Heart right ventricle (tissue), 16 donors: ENCODE data around the gene NHSL2. TPM values are rescaled to one million over a fixed set of nuclear protein-coding genes. Genes with fewer than 3 reads are reported as not detected.
A peak's percentile ranks its signal among the peaks of the same experiment; 100 is the strongest.

ENCODE experiments used
- ATAC-seq, 8 donors: fragments of 200-7000 bp; cut with Tn5 transposase; one replicate each; pipeline ENCODE4 v1.9.1; 2020; ENCODE audit warnings: mild to moderate bottlenecking in 8 of 8, moderate library complexity in 8 of 8, moderate number of reproducible peaks in 1 of 8
- DNase-seq, 2 donors: peaks; one replicate each; pipeline ENCODE4 v3.0.0-alpha.2; 2020
- H3K27ac ChIP-seq, 10 donors: fragments of 200-600 bp; sonication (generic) in 2 of 10; one replicate each; pipeline versions ENCODE4 v1.5.0 to v1.8.0; 2020 to 2022; ENCODE audit warnings: mild to moderate bottlenecking in 3 of 10
- H3K27me3 ChIP-seq, 7 donors: fragments of 200-600 bp; one replicate each; pipeline ENCODE4 v1.8.0; 2021 to 2022; ENCODE audit warnings: mild to moderate bottlenecking in 2 of 7
- H3K36me3 ChIP-seq, 9 donors: fragments of 200-600 bp; sonication (generic) in 1 of 9; one replicate each; pipeline versions ENCODE4 v1.5.0 to v1.8.0; 2020 to 2022; ENCODE audit warnings: mild to moderate bottlenecking in 2 of 9
- H3K4me1 ChIP-seq, 9 donors: fragments of 200-600 bp; sonication (generic) in 1 of 9; one replicate each; pipeline versions ENCODE4 v1.5.0 to v1.8.0; 2020 to 2022; ENCODE audit warnings: mild to moderate bottlenecking in 4 of 9
- H3K4me3 ChIP-seq, 10 donors: fragments of 200-600 bp; sonication (generic) in 2 of 10; one replicate each; pipeline versions ENCODE4 v1.5.0 to v1.8.0; 2020 to 2022; ENCODE audit warnings: mild to moderate bottlenecking in 7 of 10, moderate library complexity in 2 of 10
- H3K9me3 ChIP-seq, 11 donors: fragments of 200-600 bp in 10 of 11; sonication (generic) in 2 of 11; one replicate each; pipeline versions ENCODE4 v1.5.0 to v1.8.0; 2013 to 2022; ENCODE audit warnings: mild to moderate bottlenecking in 2 of 11, control low read depth in 1 of 11, moderate library complexity in 1 of 11
- CTCF ChIP-seq, 9 donors: fragments of 200-600 bp; sonication (generic) in 2 of 9; IDR thresholded peaks; one replicate each; pipeline versions ENCODE4 v1.5.0 to v1.8.0; 2021 to 2022; ENCODE audit warnings: antibody characterized with exemption in 9 of 9, mild to moderate bottlenecking in 5 of 9, moderate library complexity in 1 of 9
- WGBS, 2 donors: extraction: QIAGEN DNeasy Blood & Tissue Kit; methylation state at CpG; one replicate each; pipeline ENCODE4 v1.1.7; 2013; ENCODE audit warnings: inconsistent platforms in 1 of 2; 5-methylcytosine and 5-hydroxymethylcytosine counted together
- intact Hi-C, 10 donors: fragments of 100-400 bp; cut with DNase I; formaldehyde crosslinking; loops; one replicate each; pipeline versions ENCODE4 v1.11.1 to v1.14.2; 2022
- polyA plus RNA-seq, 2 donors: library from polyadenylated mRNA; stranded (reverse); fragments of 200-250 nt; gene quantifications; one replicate each; pipeline ENCODE4 v1.2.3, GENCODE V29; 2013
- total RNA-seq, 10 donors: library from RNA; stranded (reverse); fragmentation: NEBNext Ultra II Directional in 3 of 10; extraction: Animal tissue kit (Norgen Biotek cat#: 25700) in 3 of 10; gene quantifications; one replicate each; pipeline versions ENCODE4 v1.2.1 to v1.2.4, GENCODE V29; 2021 to 2023
- donor health status: Arrhythmogenic right ventricular cardiomyopathy.
- donor health status: ischemic (EF 13 %, LVEDD 7.1; RV severe dilation, severe dysfunction).
- donor health status: healthy with polysubstance abuse.
- donor health status: DM: no; HTN: yes; CAD: no.
- donor health status: DM: no; HTN: no; CAD: no.
- donor health status: ischemic (EF 25% LVEDD 6.9; RV normal size, moderate dysfunction).
- donor health status: ischemic (EF 25% LVEDD 5.7; RV mildly dilated, moderate dysfunction).
- donor health status: healthy.
- donor health status: DM: yes; HTN: yes; CAD: no.
- donor health status: Ischemic cardiomyopathy.
- donor health status: ischemic (EF 35%, LVEDD 5.7; RV mildly dilated, moderate dysfunction).
- donor health status: nonischemic (EF 11% LVEDD 7.7; RV severe dilation, severe dysfunction).
- donor health status: DM: yes; HTN: yes; CAD: no.
- donor health status: PGD.
- donor health status: ischemic (EF 29% LVEDD 5.4; RV normal size, mild dysfunction).
- donor health status: nonischemic (EF 23%, LVEDD 6.1; RV moderate dilation, normal function).

Gene NHSL2
- total and polyA plus RNA-seq, 12 donors: 0.86 to 8.4 (median 6.2) TPM

- WGBS, 2 donors: 85 to 98% methylated on average over 3 of the region's 3 CpGs
- ATAC-seq (no peak), DNase-seq (no peak)
- no peaks in the 10 kb centered on the region for H3K36me3 ChIP-seq
- peaks cover 0 to 35% (median 0%) of the 10 kb centered on the region in 7 donors for H3K27me3 ChIP-seq
- H3K27ac ChIP-seq: no peak overlapping the region
- no peak overlapping the region for H3K4me3 ChIP-seq
- no peak for TF ChIP-seq CTCF (IDR thresholded peaks at IDR 0.05)
- intact Hi-C loops: loop anchor here in 3 of 10 donors (5.0 kb wide), 2 partner anchors 84 to 131 kb away; partner anchors contain the start of gene NHSL2 (in 1 of the 3)
- H3K4me1 ChIP-seq: peaks cover 0 to 7% (median 0%) of the 10 kb centered on the region in 9 donors
- H3K9me3 ChIP-seq: no peaks in the 10 kb centered on the region
Measured at GRCh38 chrX:71996136-71996535, 85.5 kb downstream of the NHSL2 start.

GRCh38 chrX:71996826-71997225 is 86.2 kb downstream of the NHSL2 start:
- no peak overlapping the region for H3K4me3 ChIP-seq
- WGBS, 2 donors: 50 to 63% methylated on average over 6 of the region's 6 CpGs

GRCh38 chrX:71997320-71997719 is 86.7 kb downstream of the NHSL2 start:
- DNase-seq (no peak), ATAC-seq (peak in 2 of 8 donors; percentile 16 to 28)
- Histone ChIP-seq H3K36me3 (no peaks in the 10 kb centered on the region), H3K27me3 (peaks cover 0 to 46% (median 0%) of the 10 kb centered on the region in 7 donors), H3K9me3 (no peaks in the 10 kb centered on the region), H3K4me3 (no peak overlapping the region), H3K4me1 (peaks cover 0 to 7% (median 0%) of the 10 kb centered on the region in 9 donors), H3K27ac (peak overlapping the region in 6 of 10 donors; percentile 26 to 56 (median 43))
- intact Hi-C loops: loop anchor here in 3 of 10 donors (5.0 kb wide), 2 partner anchors 85 to 130 kb away; partner anchors contain the start of gene NHSL2 (in 1 of the 3)
- no peak for TF ChIP-seq CTCF (IDR thresholded peaks at IDR 0.05)
- WGBS, 2 donors: 45 to 55% methylated on average over 3 of the region's 3 CpGs

More at GRCh38 chrX:71996826-71997225, 86.2 kb downstream of the NHSL2 start:
- no peak for TF ChIP-seq CTCF (IDR thresholded peaks at IDR 0.05)
- peak; percentile 35 to 38 for DNase-seq
- intact Hi-C loops: loop anchor here in 3 of 10 donors (5.0 kb wide), 2 partner anchors 85 to 130 kb away; partner anchors contain the start of gene NHSL2 (in 1 of the 3)
- peaks cover 0 to 7% (median 0%) of the 10 kb centered on the region in 9 donors for H3K4me1 ChIP-seq
- peaks cover 0 to 42% (median 0%) of the 10 kb centered on the region in 7 donors for H3K27me3 ChIP-seq
- H3K9me3 ChIP-seq: no peaks in the 10 kb centered on the region
- peak overlapping the region in 6 of 10 donors; percentile 26 to 56 (median 43) for H3K27ac ChIP-seq
- ATAC-seq: peak; percentile 64 to 89 (median 84)
- H3K36me3 ChIP-seq: no peaks in the 10 kb centered on the region

- DNase-seq: peak in 1 of 2 donors; percentile 19
- H3K9me3 ChIP-seq: no peaks in the 10 kb centered on the region
- 19 to 28% methylated on average over 6 of the region's 6 CpGs for WGBS, 2 donors
- peaks cover 0 to 48% (median 0%) of the 10 kb centered on the region in 7 donors for H3K27me3 ChIP-seq
- peak in 8 of 9 donors; percentile 21 to 68 (median 60) for TF ChIP-seq CTCF (IDR thresholded peaks at IDR 0.05)
- no peaks in the 10 kb centered on the region for H3K36me3 ChIP-seq
- ATAC-seq: peak in 1 of 8 donors; percentile 45
- H3K4me1 ChIP-seq: peaks cover 0 to 20% (median 6%) of the 10 kb centered on the region in 9 donors
- H3K27ac ChIP-seq: no peak overlapping the region
- intact Hi-C loops: loop anchor here in 4 of 10 donors (2.0 to 5.0 kb wide), 3 partner anchors 87 to 128 kb away; partner anchors contain the start of gene NHSL2 (in 1 of the 4)
- no peak overlapping the region for H3K4me3 ChIP-seq
Measured at GRCh38 chrX:71998836-71999509, 88.3 kb downstream of the NHSL2 start.
